Neural crest cell (in vitro differentiated cells): Measurements from ENCODE around the gene RWDD4. TPM values are rescaled to one million over a fixed set of nuclear protein-coding genes. Genes with fewer than 3 reads are reported as not detected.

Experiments used
- DNase-seq: peaks from one replicate; pipeline ENCODE4 v3.0.0; 2021; ENCODE audit warnings: low read depth, mixed read lengths, low spot score
- H3K27ac Mint-ChIP-seq: one replicate; pipeline ENCODE4 v1.8.0; 2021; ENCODE audit warnings: mild to moderate bottlenecking, mixed read lengths; ENCODE audit not compliant: unreplicated experiment
- H3K27me3 Mint-ChIP-seq: 2 replicates; pipeline ENCODE4 v1.8.0; 2021; ENCODE audit warnings: low read depth, mild to moderate bottlenecking, mixed read lengths
- H3K36me3 Mint-ChIP-seq: 2 replicates; pipeline ENCODE4 v1.8.0; 2021; ENCODE audit warnings: low read depth, mild to moderate bottlenecking, mixed read lengths
- H3K4me1 Mint-ChIP-seq: 2 replicates; pipeline ENCODE4 v1.8.0; 2021; ENCODE audit warnings: mixed read lengths
- H3K4me3 Mint-ChIP-seq: one replicate; pipeline ENCODE4 v1.8.0; 2021; ENCODE audit warnings: mild to moderate bottlenecking, mixed read lengths
- H3K9me3 Mint-ChIP-seq: 2 replicates; pipeline ENCODE4 v1.8.0; 2021; ENCODE audit warnings: mixed read lengths
- CTCF ChIP-seq: fragments of 200-600 bp; sonication (generic); conservative IDR thresholded peaks from 2 replicates; pipeline ENCODE4 v1.5.0; 2021; ENCODE audit warnings: antibody characterized with exemption, mild to moderate bottlenecking
- total RNA-seq: library from RNA; stranded (reverse); gene quantifications from 2 replicates; pipeline ENCODE4 v1.2.1, GENCODE V29; 2021

Gene RWDD4
- total RNA-seq, 1 donor from 2014 or later, result 17.4 TPM

GRCh38 chr4:183691006-183691405 lies 32.0 kb upstream of the RWDD4 start:
- DNase-seq, result no peak
- TF ChIP-seq CTCF, result no peak
- Mint-ChIP-seq H3K4me3 (no peak overlapping the region), H3K4me1 (peaks cover 17% of the 10 kb centered on the region), H3K9me3 (no peaks in the 10 kb centered on the region), H3K27ac (no peak overlapping the region), H3K36me3 (peaks cover 20% of the 10 kb centered on the region), H3K27me3 (no peaks in the 10 kb centered on the region)

- no peak overlapping the region for H3K27ac Mint-ChIP-seq
- TF ChIP-seq CTCF, result no peak
- H3K36me3 Mint-ChIP-seq, result peaks cover 16% of the 10 kb centered on the region
- no peaks in the 10 kb centered on the region for H3K27me3 Mint-ChIP-seq
- no peak overlapping the region for H3K4me3 Mint-ChIP-seq
- H3K9me3 Mint-ChIP-seq, result no peaks in the 10 kb centered on the region
- H3K4me1 Mint-ChIP-seq, result peaks cover 17% of the 10 kb centered on the region
- no peak for DNase-seq
Observed at GRCh38 chr4:183688216-183688615, 29.2 kb upstream of the RWDD4 start.

DNA sequence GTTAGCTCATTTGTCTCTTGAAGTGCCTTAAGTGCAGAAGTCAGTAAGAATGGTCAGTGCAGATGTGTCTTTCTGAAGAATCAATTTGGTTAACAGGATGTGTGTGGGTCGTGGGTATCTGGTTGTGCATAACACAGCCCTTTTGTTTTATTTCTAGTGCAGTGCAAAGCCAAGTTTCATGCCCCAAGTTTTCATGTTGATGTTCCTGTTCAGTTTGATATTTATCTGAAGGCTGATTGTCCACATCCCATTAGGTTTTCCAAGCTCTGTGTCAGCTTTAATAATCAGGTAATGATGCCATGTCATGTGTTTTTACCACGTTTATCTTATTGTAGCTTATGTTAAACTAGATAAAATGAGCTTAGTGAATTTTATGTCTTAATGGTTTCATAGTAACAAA lies 27.5 kb upstream of the RWDD4 start:
- Mint-ChIP-seq H3K4me3 (no peak overlapping the region), H3K27ac (no peak overlapping the region), H3K9me3 (no peaks in the 10 kb centered on the region), H3K27me3 (no peaks in the 10 kb centered on the region), H3K4me1 (peaks cover 17% of the 10 kb centered on the region), H3K36me3 (peaks cover 12% of the 10 kb centered on the region)
- no peak for DNase-seq
- no peak for TF ChIP-seq CTCF

GRCh38 chr4:183681119-183681518 lies 22.1 kb upstream of the RWDD4 start:
- Mint-ChIP-seq H3K27ac (no peak overlapping the region), H3K4me1 (no peaks in the 10 kb centered on the region), H3K9me3 (no peaks in the 10 kb centered on the region), H3K36me3 (peaks cover 6% of the 10 kb centered on the region), H3K4me3 (no peak overlapping the region), H3K27me3 (no peaks in the 10 kb centered on the region)
- no peak for TF ChIP-seq CTCF
- DNase-seq, result no peak

- H3K9me3 Mint-ChIP-seq, result no peaks in the 10 kb centered on the region
- TF ChIP-seq CTCF, result no peak
- H3K27me3 Mint-ChIP-seq, result no peaks in the 10 kb centered on the region
- H3K4me3 Mint-ChIP-seq, result no peak overlapping the region
- no peak overlapping the region for H3K27ac Mint-ChIP-seq
- H3K36me3 Mint-ChIP-seq, result peaks cover 6% of the 10 kb centered on the region
- no peaks in the 10 kb centered on the region for H3K4me1 Mint-ChIP-seq
- no peak for DNase-seq
Observed at GRCh38 chr4:183675625-183676024, 16.6 kb upstream of the RWDD4 start.

DNA sequence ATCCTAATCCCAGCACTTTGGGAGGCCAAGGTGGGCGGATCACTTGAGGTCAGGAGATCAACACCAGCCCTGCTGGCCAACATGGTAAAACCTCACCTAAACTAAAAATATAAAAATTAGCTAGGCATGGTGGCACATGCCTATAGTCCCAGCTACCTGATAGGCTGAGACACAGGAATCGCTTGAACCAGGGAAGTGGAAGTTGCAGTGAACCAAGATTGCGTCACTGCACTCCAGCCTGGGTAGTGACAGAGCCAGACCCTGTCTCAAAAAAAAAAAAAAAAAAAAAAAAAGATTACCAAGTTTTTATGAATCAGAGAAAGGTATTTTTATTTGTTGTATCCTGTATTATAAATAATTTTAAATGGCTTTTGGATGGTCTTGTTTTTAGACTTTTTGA lies 15.2 kb upstream of the RWDD4 start:
- no peaks in the 10 kb centered on the region for H3K9me3 Mint-ChIP-seq
- no peak overlapping the region for H3K27ac Mint-ChIP-seq
- no peaks in the 10 kb centered on the region for H3K4me1 Mint-ChIP-seq
- no peak overlapping the region for H3K4me3 Mint-ChIP-seq
- no peak for DNase-seq
- H3K36me3 Mint-ChIP-seq, result peaks cover 9% of the 10 kb centered on the region
- no peaks in the 10 kb centered on the region for H3K27me3 Mint-ChIP-seq
- TF ChIP-seq CTCF, result no peak
